CD14-positive monocyte (primary cell): Measurements from ENCODE around the gene PMEPA1. TPM values are rescaled to one million over a fixed set of nuclear protein-coding genes. Genes with fewer than 3 reads are reported as not detected.
A peak's percentile ranks its signal among the peaks of the same experiment; 100 is the strongest.

Experiments
- DNase-seq, 3 donors: peaks; one replicate each; pipeline ENCODE4 v3.0.0-alpha.2; 2011 to 2022
- H2AFZ ChIP-seq: 2 replicates; pipeline ENCODE4 v1.6.0; 2012; ENCODE audit warnings: mild to moderate bottlenecking, low read depth, low read length, inconsistent platforms; ENCODE audit not compliant: insufficient read depth, poor library complexity, severe bottlenecking
- H3K27ac ChIP-seq, 2 donors: 1 replicate in 1 of 2; 2 replicates in 1 of 2; pipeline ENCODE4 v1.5.1; 2012 to 2013; ENCODE audit warnings: low read length in 2 of 2, control low read depth in 1 of 2, inconsistent platforms in 1 of 2, low read depth in 1 of 2, mild to moderate bottlenecking in 1 of 2
- H3K27me3 ChIP-seq, 2 donors: one replicate each; pipeline versions ENCODE4 v1.6.0 to v1.6.1; 2011 to 2013; ENCODE audit warnings: low read length in 2 of 2; ENCODE audit not compliant: control insufficient read depth in 2 of 2, insufficient read depth in 2 of 2
- H3K36me3 ChIP-seq, 2 donors: replicated peaks in 1 of 2; 1 replicate in 1 of 2; 2 replicates in 1 of 2; pipeline versions ENCODE4 v1.5.1 to v1.6.1; 2012 to 2013; ENCODE audit warnings: low read length in 2 of 2, control low read depth in 1 of 2, inconsistent platforms in 1 of 2, mild to moderate bottlenecking in 1 of 2; ENCODE audit not compliant: insufficient read depth in 2 of 2, control insufficient read depth in 1 of 2
- H3K4me1 ChIP-seq, 2 donors: 1 replicate in 1 of 2; 2 replicates in 1 of 2; pipeline versions ENCODE4 v1.5.1 to v1.6.1; 2012 to 2013; ENCODE audit warnings: low read length in 2 of 2, control low read depth in 1 of 2, inconsistent platforms in 1 of 2, mild to moderate bottlenecking in 1 of 2, moderate library complexity in 1 of 2; ENCODE audit not compliant: insufficient read depth in 2 of 2, control insufficient read depth in 1 of 2
- H3K4me2 ChIP-seq: replicated peaks from 2 replicates; pipeline ENCODE3; 2012; ENCODE audit warnings: low read length, moderate library complexity, mild to moderate bottlenecking; ENCODE audit not compliant: poor library complexity, severe bottlenecking; ENCODE audit errors: extremely low read depth
- H3K4me3 ChIP-seq, 3 experiments: fragments of 200-600 bp in 1 of 3; sonication (generic) in 1 of 3; replicated peaks in 1 of 3; 1 replicate in 2 of 3; 2 replicates in 1 of 3; pipeline ENCODE4 v1.5.1; 2011 to 2013; ENCODE audit warnings: low read length in 3 of 3, mild to moderate bottlenecking in 3 of 3, control low read depth in 2 of 3, low read depth in 2 of 3, inconsistent platforms in 1 of 3, moderate library complexity in 1 of 3
- H3K79me2 ChIP-seq: 2 replicates; pipeline ENCODE4 v1.6.0; 2012; ENCODE audit warnings: mild to moderate bottlenecking, control low read depth, inconsistent platforms, low read length, moderate library complexity; ENCODE audit not compliant: insufficient read depth
- H3K9ac ChIP-seq: 2 replicates; pipeline ENCODE4 v1.6.0; 2017; ENCODE audit warnings: low read length, mild to moderate bottlenecking; ENCODE audit not compliant: insufficient read depth, poor library complexity, severe bottlenecking
- H3K9me3 ChIP-seq, 2 donors: replicated peaks in 1 of 2; 1 replicate in 1 of 2; 2 replicates in 1 of 2; pipeline versions ENCODE4 v1.5.1 to v1.6.1; 2012 to 2013; ENCODE audit warnings: low read length in 2 of 2, control low read depth in 1 of 2; ENCODE audit not compliant: control insufficient read depth in 1 of 2, insufficient read depth in 1 of 2
- H4K20me1 ChIP-seq: 2 replicates; pipeline ENCODE4 v1.6.0; 2012; ENCODE audit warnings: mild to moderate bottlenecking, low read length, control low read depth, moderate library complexity; ENCODE audit not compliant: insufficient read depth
- H3K27ac Mint-ChIP-seq, 7 donors: one replicate each; pipeline ENCODE4 v1.8.0; 2020; ENCODE audit warnings: mild to moderate bottlenecking in 7 of 7, mixed read lengths in 7 of 7, moderate library complexity in 6 of 7, inconsistent platforms in 2 of 7
- H3K27me3 Mint-ChIP-seq, 3 donors: one replicate each; pipeline ENCODE4 v1.8.0; 2021 to 2022; ENCODE audit warnings: low read depth in 3 of 3, mild to moderate bottlenecking in 3 of 3, mixed read lengths in 3 of 3, moderate library complexity in 3 of 3, inconsistent platforms in 1 of 3
- H3K36me3 Mint-ChIP-seq, 2 donors: one replicate each; pipeline ENCODE4 v1.8.0; 2020; ENCODE audit warnings: mixed read lengths in 2 of 2, inconsistent platforms in 1 of 2, mild to moderate bottlenecking in 1 of 2
- H3K4me1 Mint-ChIP-seq: one replicate; pipeline ENCODE4 v1.8.0; 2020; ENCODE audit warnings: mild to moderate bottlenecking, mixed read lengths
- H3K4me3 Mint-ChIP-seq, 2 donors: one replicate each; pipeline ENCODE4 v1.8.0; 2020; ENCODE audit warnings: mild to moderate bottlenecking in 2 of 2, mixed read lengths in 2 of 2, moderate library complexity in 1 of 2
- H3K9me3 Mint-ChIP-seq, 7 donors: one replicate each; pipeline ENCODE4 v1.8.0; 2020 to 2022; ENCODE audit warnings: mixed read lengths in 7 of 7, mild to moderate bottlenecking in 6 of 7, moderate library complexity in 6 of 7, inconsistent platforms in 2 of 7
- WGBS: methylation state at CpG from one replicate; pipeline ENCODE4 v1.1.5; 2013; ENCODE audit warnings: missing lambda C conversion rate; ENCODE audit not compliant: insufficient coverage; 5-methylcytosine and 5-hydroxymethylcytosine counted together
- intact Hi-C, 2 donors: fragments of 100-400 bp; cut with micrococcal nuclease; formaldehyde crosslinking; loops; one replicate each; pipeline versions ENCODE4 v1.15.0 to v1.15.1; 2023
- polyA plus RNA-seq, 3 donors: library from polyadenylated mRNA; depleted of rRNA in 1 of 3; unstranded in 2 of 3; stranded (reverse) in 1 of 3; fragments of 300-500 nt in 2 of 3; fragments of >200 nt in 1 of 3; fragmentation: Illumina TruSeq in 2 of 3; gene quantifications; 1 replicate in 2 of 3; 2 replicates in 1 of 3; pipeline ENCODE4 v1.2.3, GENCODE V29; 2012 to 2021
- TF ChIP-seq, protein P1 (sequence below): fragments of 200-600 bp; IDR thresholded peaks from one replicate; pipeline ENCODE4 v1.8.0; 2022; ENCODE audit warnings: antibody characterized with exemption, mild to moderate bottlenecking

PMEPA1 gene
- polyA plus RNA-seq, 3 donors = 0.12 to 0.73 (median 0.59) TPM

DNA sequence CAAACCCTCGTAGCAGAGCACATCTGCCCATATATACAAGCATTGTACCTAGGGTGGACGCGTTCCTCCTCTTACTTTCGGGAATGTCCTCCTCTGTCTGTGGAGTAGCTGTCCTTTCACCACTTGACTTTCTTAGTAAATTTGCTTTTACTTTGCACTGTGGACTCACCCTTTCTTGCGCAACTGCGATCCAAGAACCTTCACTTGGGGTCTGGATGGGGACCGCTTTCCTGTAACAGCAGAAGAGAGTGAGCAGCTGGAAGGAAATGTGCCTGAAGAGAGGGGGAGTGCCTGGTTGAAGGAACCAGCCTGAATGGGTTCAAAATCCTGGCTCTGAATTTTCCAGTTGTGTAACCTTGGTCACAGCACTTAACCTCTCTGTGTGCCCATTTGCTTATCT, 40.1 kb upstream of the PMEPA1 start:
- Histone ChIP-seq H3K4me1 (peaks cover 11 to 14% of the 10 kb centered on the region in 2 donors), H3K4me3 (no peak overlapping the region), H3K36me3 (no peaks in the 10 kb centered on the region), H3K27ac (no peak overlapping the region), H2AFZ (no peak overlapping the region), H3K79me2 (no peaks in the 10 kb centered on the region), H4K20me1 (no peaks in the 10 kb centered on the region), H3K4me2 (no peak overlapping the region), H3K27me3 (peaks cover 2 to 19% of the 10 kb centered on the region in 2 donors), H3K9me3 (peaks cover 0 to 6% of the 10 kb centered on the region in 2 donors), H3K9ac (no peak overlapping the region)
- Mint-ChIP-seq H3K4me1 (peaks cover 17% of the 10 kb centered on the region), H3K9me3 (peaks cover 0 to 8% (median 2%) of the 10 kb centered on the region in 7 donors), H3K27me3 (peaks cover 15 to 27% (median 21%) of the 10 kb centered on the region in 3 donors), H3K27ac (no peak overlapping the region), H3K36me3 (no peaks in the 10 kb centered on the region), H3K4me3 (no peak overlapping the region)
- TF ChIP-seq, protein P1, sequence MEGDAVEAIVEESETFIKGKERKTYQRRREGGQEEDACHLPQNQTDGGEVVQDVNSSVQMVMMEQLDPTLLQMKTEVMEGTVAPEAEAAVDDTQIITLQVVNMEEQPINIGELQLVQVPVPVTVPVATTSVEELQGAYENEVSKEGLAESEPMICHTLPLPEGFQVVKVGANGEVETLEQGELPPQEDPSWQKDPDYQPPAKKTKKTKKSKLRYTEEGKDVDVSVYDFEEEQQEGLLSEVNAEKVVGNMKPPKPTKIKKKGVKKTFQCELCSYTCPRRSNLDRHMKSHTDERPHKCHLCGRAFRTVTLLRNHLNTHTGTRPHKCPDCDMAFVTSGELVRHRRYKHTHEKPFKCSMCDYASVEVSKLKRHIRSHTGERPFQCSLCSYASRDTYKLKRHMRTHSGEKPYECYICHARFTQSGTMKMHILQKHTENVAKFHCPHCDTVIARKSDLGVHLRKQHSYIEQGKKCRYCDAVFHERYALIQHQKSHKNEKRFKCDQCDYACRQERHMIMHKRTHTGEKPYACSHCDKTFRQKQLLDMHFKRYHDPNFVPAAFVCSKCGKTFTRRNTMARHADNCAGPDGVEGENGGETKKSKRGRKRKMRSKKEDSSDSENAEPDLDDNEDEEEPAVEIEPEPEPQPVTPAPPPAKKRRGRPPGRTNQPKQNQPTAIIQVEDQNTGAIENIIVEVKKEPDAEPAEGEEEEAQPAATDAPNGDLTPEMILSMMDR = no peak
- intact Hi-C loops = no loop called here
- no peak for DNase-seq
- WGBS = 32% methylated on average over 7 of the region's 7 CpGs

DNA sequence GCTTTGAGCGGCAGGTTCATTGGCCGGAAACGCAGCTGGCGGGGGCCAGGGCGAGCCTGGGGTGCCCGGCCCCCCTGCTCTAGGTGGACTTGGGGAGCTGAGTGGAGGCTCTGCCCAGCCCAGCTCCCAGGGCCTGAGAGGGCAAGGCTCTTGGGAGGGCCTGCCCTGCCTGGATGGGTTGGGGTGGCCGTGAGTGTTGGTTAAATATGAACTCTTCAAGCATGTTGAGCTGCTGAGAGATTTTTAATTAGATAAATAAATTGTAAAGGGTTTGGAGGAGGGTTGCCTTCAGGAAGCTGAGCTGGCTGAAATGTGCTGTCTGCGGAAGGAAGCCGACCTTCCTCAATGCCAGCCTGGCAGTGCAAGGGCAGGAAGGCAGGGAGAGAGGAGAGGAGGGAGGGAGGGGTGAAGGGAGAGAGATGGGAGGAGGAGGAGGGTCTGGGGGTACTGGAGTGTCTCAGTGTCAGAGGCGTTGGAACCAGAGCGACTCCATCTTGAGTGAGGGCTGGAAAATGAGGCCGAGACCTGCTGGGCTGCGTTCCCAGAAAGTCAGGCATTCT, 39.4 kb upstream of the PMEPA1 start:
- WGBS = 0% methylated on average over 11 of the region's 13 CpGs
- Histone ChIP-seq H3K4me2 (peak overlapping the region; percentile 72), H2AFZ (peak overlapping the region; percentile 61), H3K27ac (no peak overlapping the region), H3K9ac (peak overlapping the region; percentile 40), H3K4me3 (peak overlapping the region in 1 of 3 experiments; percentile 59), H3K4me1 (peaks cover 11 to 14% of the 10 kb centered on the region in 2 donors), H4K20me1 (no peaks in the 10 kb centered on the region), H3K27me3 (peaks cover 2 to 19% of the 10 kb centered on the region in 2 donors), H3K79me2 (no peaks in the 10 kb centered on the region), H3K36me3 (no peaks in the 10 kb centered on the region), H3K9me3 (peaks cover 0 to 6% of the 10 kb centered on the region in 2 donors)
- H3K27me3 Mint-ChIP-seq = peaks cover 14 to 27% (median 21%) of the 10 kb centered on the region in 3 donors
- peaks cover 0 to 8% (median 2%) of the 10 kb centered on the region in 7 donors for H3K9me3 Mint-ChIP-seq
- intact Hi-C loops = no loop called here
- H3K4me3 Mint-ChIP-seq = peak overlapping the region; percentile 76 to 86
- no peak for DNase-seq
- H3K27ac Mint-ChIP-seq = no peak overlapping the region
- TF ChIP-seq, protein P1 = no peak
- H3K36me3 Mint-ChIP-seq = no peaks in the 10 kb centered on the region
- peaks cover 17% of the 10 kb centered on the region for H3K4me1 Mint-ChIP-seq
